ENCODE measurements around the gene NHERF2. TPM values are rescaled to one million over a fixed set of nuclear protein-coding genes. Genes with fewer than 3 reads are reported as not detected.

The NHERF2 gene
- total and polyA plus RNA-seq, 2 of the 4 experiments (the other 2 are of a cell fraction) = 18.6 to 77.8 TPM

DNA sequence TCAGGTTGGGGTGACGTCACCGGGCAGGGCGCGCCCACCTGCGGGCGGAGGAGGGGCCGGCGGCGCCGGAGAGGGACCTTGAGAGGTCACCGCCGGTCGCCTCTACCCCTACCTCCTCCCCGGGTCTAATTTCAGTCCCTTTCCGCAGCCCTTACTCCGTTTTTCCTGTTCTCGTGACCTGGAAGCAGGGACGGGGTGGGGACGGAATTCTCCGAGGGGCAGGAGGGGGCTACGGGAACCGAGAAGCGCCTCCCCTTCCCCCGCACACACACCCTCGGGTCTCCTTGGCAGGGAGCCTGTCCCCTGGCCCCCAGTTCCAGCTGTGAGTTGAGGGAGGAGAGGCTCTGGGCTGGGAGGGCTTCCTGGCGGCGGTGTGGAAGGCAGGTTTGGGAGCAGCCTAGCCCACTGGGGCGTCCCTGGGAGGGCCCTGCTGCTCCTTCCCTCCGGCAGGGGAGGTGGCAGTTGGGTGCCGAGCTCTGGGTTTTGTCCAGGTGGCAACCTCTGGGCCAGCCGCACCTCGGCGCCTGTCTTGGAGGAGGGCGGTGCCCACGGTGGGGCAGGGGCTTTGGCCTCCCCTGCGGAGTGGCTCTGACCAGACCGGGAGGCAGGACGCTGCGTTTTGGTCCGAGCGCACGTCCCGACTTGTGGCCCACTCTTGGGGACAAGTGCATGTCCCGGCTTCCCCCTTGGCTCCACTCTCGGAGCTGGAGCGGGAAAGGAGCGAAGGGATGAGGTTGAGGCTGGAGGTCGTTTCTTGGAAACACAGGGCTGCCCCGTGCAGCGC is 36.2 kb upstream of the NHERF2 start:
- Histone ChIP-seq H3K18ac (ENCODE audit: low read depth, low read length) (no peak overlapping the region), H3K23ac (ENCODE audit: low read depth, low read length) (no peak overlapping the region), H2BK120ac (ENCODE audit: low read depth, low read length) (no peak overlapping the region), H3K4me3 (ENCODE audit: insufficient read depth, low read depth, low read length) (peak overlapping the region; percentile 45; the same call in 1 of the 2 replicates), H2BK5ac (ENCODE audit: low read depth, low read length, poor library complexity, severe bottlenecking) (no peak overlapping the region), H3K4ac (ENCODE audit: low read depth, low read length) (peak overlapping the region; percentile 24; the same call in 1 of the 2 replicates), H3K4me1 (ENCODE audit: control insufficient read depth, insufficient read depth, low read length) (peaks cover 13% of the 10 kb centered on the region), H3K79me1 (ENCODE audit: low read depth in 1 of 2, low read length in 2 of 2) (peaks cover 11 to 24% of the 10 kb centered on the region in 2 experiments; a peak in 3 of 4 replicates), H3K4me2 (ENCODE audit: low read depth, low read length) (peak overlapping the region; percentile 89), H3K56ac (ENCODE audit: extremely low read depth, insufficient read depth, low read length) (no peak overlapping the region), H3K27me3 (ENCODE audit: control insufficient read depth, insufficient read depth, low read length) (peaks cover 17% of the 10 kb centered on the region), H4K91ac (ENCODE audit: insufficient read depth, low read depth, low read length) (no peak overlapping the region), H3K9me3 (ENCODE audit: control insufficient read depth, insufficient read depth, low read length) (peaks cover 2% of the 10 kb centered on the region; the same call in 1 of the 2 replicates), H4K8ac (ENCODE audit: low read depth in 2 of 2, low read length in 2 of 2) (no peak overlapping the region), H3K14ac (replicated peaks; ENCODE audit: low read depth, low read length) (no peak overlapping the region), H2AK9ac (replicated peaks; ENCODE audit: low read depth, low read length, poor library complexity) (peak overlapping the region; percentile 70), H4K20me1 (ENCODE audit: insufficient read depth, low read length) (no peaks in the 10 kb centered on the region), H3K36me3 (ENCODE audit: control insufficient read depth, insufficient read depth, low read length) (peaks cover 13% of the 10 kb centered on the region), H2AFZ (replicated peaks; ENCODE audit: low read length, poor library complexity) (peak overlapping the region; percentile 84), H2BK15ac (ENCODE audit: low read depth, low read length) (no peak overlapping the region), H3K27ac (ENCODE audit: insufficient read depth, low read length) (no peak overlapping the region), H2AK5ac (ENCODE audit: low read depth, low read length) (peak overlapping the region; percentile 68), H3K9ac (ENCODE audit: low read depth, low read length) (no peak overlapping the region), H3K9me1 (ENCODE audit: insufficient read depth, low read length) (peaks cover 19% of the 10 kb centered on the region), H4K5ac (ENCODE audit: low read depth, low read length) (0 out of 2 replicates have a peak overlapping the region, but pooled peaks have one; percentile 23), H2BK20ac (ENCODE audit: low read depth, low read length) (no peak overlapping the region)
- CTCF ChIA-PET = interaction anchor here (1.1 kb wide), 1 partner anchor 13 kb away, joined by 3 read pairs; no protein-coding TSS in a partner anchor
- in situ Hi-C loops (cut with MboI; ENCODE audit: low sequenced_read_pairs) (no loop called here), dilution Hi-C loops (cut with HindIII; ENCODE audit: low sequenced_read_pairs, unreplicated experiment) (no loop called here), intact Hi-C loops (cut with micrococcal nuclease) (no loop called here)
- POLR2A ChIA-PET (ENCODE audit: unreplicated experiment) = no interaction called here
- BruUV-seq (replicated peaks) = no TSS peak
- TF ChIP-seq MAZ (IDR thresholded peaks at IDR 0.05; ENCODE audit: borderline replicate concordance, low read depth, low read length) (no peak), CEBPB (IDR thresholded peaks at IDR 0.05; ENCODE audit: low read depth, low read length) (no peak), MAFK (IDR thresholded peaks at IDR 0.05; ENCODE audit: low read depth, low read length) (no peak), RAD21 (IDR thresholded peaks at IDR 0.05; ENCODE audit: low read length) (no peak), SMC3 (IDR thresholded peaks at IDR 0.05; ENCODE audit: low read depth, low read length) (no peak), MXI1 (IDR thresholded peaks at IDR 0.05; ENCODE audit: borderline replicate concordance, low read depth, low read length) (no peak), NFE2L2 (IDR thresholded peaks at IDR 0.05; ENCODE audit: low read depth, low read length) (no peak), POLR2A (IDR thresholded peaks at IDR 0.05; ENCODE audit: low read depth, low read length) (no peak), RCOR1 (IDR thresholded peaks at IDR 0.05; ENCODE audit: insufficient replicate concordance, low read length) (no peak), RFX5 (IDR thresholded peaks at IDR 0.05; ENCODE audit: low read depth, low read length) (no peak), FOS (IDR thresholded peaks at IDR 0.05; ENCODE audit: low read depth, low read length) (no peak)
- TF ChIP-seq, protein P1, sequence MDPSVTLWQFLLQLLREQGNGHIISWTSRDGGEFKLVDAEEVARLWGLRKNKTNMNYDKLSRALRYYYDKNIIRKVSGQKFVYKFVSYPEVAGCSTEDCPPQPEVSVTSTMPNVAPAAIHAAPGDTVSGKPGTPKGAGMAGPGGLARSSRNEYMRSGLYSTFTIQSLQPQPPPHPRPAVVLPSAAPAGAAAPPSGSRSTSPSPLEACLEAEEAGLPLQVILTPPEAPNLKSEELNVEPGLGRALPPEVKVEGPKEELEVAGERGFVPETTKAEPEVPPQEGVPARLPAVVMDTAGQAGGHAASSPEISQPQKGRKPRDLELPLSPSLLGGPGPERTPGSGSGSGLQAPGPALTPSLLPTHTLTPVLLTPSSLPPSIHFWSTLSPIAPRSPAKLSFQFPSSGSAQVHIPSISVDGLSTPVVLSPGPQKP (IDR thresholded peaks at IDR 0.05; ENCODE audit: borderline replicate concordance, low read depth, low read length) = no peak
- TF ChIP-seq, protein P2, sequence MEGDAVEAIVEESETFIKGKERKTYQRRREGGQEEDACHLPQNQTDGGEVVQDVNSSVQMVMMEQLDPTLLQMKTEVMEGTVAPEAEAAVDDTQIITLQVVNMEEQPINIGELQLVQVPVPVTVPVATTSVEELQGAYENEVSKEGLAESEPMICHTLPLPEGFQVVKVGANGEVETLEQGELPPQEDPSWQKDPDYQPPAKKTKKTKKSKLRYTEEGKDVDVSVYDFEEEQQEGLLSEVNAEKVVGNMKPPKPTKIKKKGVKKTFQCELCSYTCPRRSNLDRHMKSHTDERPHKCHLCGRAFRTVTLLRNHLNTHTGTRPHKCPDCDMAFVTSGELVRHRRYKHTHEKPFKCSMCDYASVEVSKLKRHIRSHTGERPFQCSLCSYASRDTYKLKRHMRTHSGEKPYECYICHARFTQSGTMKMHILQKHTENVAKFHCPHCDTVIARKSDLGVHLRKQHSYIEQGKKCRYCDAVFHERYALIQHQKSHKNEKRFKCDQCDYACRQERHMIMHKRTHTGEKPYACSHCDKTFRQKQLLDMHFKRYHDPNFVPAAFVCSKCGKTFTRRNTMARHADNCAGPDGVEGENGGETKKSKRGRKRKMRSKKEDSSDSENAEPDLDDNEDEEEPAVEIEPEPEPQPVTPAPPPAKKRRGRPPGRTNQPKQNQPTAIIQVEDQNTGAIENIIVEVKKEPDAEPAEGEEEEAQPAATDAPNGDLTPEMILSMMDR (conservative IDR thresholded peaks at IDR 0.05; ENCODE audit: low read depth, low read length) = no peak
- TF ChIP-seq, protein P3, sequence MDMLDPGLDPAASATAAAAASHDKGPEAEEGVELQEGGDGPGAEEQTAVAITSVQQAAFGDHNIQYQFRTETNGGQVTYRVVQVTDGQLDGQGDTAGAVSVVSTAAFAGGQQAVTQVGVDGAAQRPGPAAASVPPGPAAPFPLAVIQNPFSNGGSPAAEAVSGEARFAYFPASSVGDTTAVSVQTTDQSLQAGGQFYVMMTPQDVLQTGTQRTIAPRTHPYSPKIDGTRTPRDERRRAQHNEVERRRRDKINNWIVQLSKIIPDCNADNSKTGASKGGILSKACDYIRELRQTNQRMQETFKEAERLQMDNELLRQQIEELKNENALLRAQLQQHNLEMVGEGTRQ (IDR thresholded peaks at IDR 0.05; ENCODE audit: low read depth, low read length) = no peak
- no peak for ATAC-seq (ENCODE audit: low read depth)
- no peak for DNase-seq
- 21% methylated on average over 20 of the region's 50 CpGs; no CpG with 5 or more reads in 1 of the 2 experiments for WGBS, 2 experiments (ENCODE audit: extremely low coverage in 2 of 2, insufficient read length in 1 of 2)
